Ascending aorta (tissue), 2 donors: ENCODE results near the gene CYP2J2. TPM values are rescaled to one million over a fixed set of nuclear protein-coding genes. Genes with fewer than 3 reads are reported as not detected.
"Not testable (repeated sequence)": the region's sequence is repeated elsewhere in the genome, so short reads cannot be mapped to it uniquely, and the experiment has no call there.

Experiments
- DNase-seq, 2 donors: peaks; one replicate each; pipeline ENCODE4 v3.0.0-alpha.2; 2019; ENCODE audit warnings: low spot score in 2 of 2
- H3K27ac ChIP-seq, 2 donors: fragments of 200-600 bp; sonication (generic); one replicate each; pipeline ENCODE4 v1.5.1; 2016 to 2017; ENCODE audit warnings: mild to moderate bottlenecking in 1 of 2
- H3K27me3 ChIP-seq: fragments of 200-600 bp; sonication (generic); one replicate; pipeline ENCODE4 v1.5.1; 2017
- H3K36me3 ChIP-seq, 2 donors: fragments of 200-600 bp; sonication (generic); one replicate each; pipeline ENCODE4 v1.5.1; 2016
- H3K4me1 ChIP-seq, 2 donors: fragments of 200-600 bp; sonication (generic); one replicate each; pipeline ENCODE4 v1.5.1; 2016 to 2017; ENCODE audit warnings: mild to moderate bottlenecking in 1 of 2
- H3K4me3 ChIP-seq, 2 donors: fragments of 200-600 bp; sonication (generic); one replicate each; pipeline ENCODE4 v1.5.1; 2016 to 2017; ENCODE audit warnings: mild to moderate bottlenecking in 1 of 2
- H3K9me3 ChIP-seq, 2 donors: fragments of 200-600 bp; sonication (generic); one replicate each; pipeline ENCODE4 v1.5.1; 2016
- intact Hi-C: fragments of 100-400 bp; cut with DNase I; formaldehyde crosslinking; loops from one replicate; pipeline ENCODE4 v1.15.1; 2023
- total RNA-seq: library from RNA; depleted of rRNA; stranded (reverse); fragments of >200 nt; gene quantifications from one replicate; pipeline ENCODE4 v1.1.0, GENCODE V29; 2016
- TF ChIP-seq, protein P1 (sequence below), 3 experiments: fragments of 200-600 bp in 2 of 3; fragments of 450-650 bp in 1 of 3; sonication (generic) in 2 of 3; IDR thresholded peaks; one replicate each; pipeline ENCODE4 v1.5.1; 2016 to 2019; ENCODE audit warnings: antibody characterized with exemption in 3 of 3, mild to moderate bottlenecking in 1 of 3, moderate library complexity in 1 of 3

The CYP2J2 gene, protein sequence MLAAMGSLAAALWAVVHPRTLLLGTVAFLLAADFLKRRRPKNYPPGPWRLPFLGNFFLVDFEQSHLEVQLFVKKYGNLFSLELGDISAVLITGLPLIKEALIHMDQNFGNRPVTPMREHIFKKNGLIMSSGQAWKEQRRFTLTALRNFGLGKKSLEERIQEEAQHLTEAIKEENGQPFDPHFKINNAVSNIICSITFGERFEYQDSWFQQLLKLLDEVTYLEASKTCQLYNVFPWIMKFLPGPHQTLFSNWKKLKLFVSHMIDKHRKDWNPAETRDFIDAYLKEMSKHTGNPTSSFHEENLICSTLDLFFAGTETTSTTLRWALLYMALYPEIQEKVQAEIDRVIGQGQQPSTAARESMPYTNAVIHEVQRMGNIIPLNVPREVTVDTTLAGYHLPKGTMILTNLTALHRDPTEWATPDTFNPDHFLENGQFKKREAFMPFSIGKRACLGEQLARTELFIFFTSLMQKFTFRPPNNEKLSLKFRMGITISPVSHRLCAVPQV
- total RNA-seq, result not detected

DNA sequence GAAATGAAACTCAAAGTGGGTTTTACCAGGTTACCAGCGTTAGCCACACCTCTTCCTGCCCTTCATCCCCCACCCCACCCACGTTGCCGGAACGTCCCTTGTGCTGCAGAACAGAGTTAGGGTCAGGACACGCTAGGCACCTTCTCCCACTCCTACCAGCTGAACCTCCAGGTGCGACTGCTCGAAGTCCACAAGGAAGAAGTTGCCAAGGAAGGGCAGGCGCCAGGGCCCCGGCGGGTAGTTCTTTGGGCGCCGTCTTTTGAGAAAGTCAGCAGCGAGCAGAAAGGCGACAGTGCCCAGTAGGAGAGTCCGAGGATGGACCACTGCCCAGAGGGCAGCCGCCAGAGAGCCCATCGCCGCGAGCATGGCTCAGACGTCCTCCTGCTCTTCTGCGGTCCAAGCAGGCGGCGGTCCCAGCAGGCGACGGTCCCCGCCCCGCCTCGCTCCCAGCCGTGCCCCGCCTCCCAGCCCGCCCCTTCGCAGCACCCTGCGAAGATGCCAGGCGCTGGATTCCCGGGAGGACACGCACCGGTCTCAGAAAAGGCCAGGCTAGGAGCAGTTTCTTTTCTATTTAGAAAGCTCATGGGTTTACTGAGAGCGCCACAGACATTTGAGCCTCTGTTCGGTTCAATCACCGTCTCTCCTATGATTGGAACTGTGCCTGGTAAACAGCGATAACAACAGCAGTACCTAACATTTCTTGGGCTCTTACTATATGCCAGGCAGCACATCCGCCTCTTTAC lies at the start of gene CYP2J2:
CYP2J2 (minus strand) TSS at position 393 of the 743 bp plus-strand sequence; CDS start at position 366, 27 bp downstream.
- no peaks in the 10 kb centered on the region for H3K27me3 ChIP-seq
- no peak within 1 kb of the TSS for H3K27ac ChIP-seq

DNA sequence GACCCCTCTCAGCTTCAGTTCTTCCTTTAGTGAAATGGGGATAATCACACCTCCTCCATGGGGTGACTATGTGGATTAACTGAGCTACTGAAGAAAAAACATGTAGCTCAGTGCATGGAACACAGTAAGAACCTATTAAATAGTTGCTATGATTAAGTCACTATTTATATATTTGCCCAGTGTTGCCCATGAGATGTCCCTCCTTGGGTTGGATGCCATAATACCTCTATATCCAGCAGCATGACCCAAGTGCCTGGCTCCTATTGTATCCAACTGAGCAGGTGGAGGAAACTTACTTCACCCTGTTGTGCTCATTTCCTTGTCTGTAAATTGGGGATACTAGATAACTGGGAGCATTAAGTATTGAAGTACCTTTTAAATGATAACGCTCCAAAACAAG lies 47.1 kb upstream of the CYP2J2 start:
- intact Hi-C loops, result loop anchor here (5.0 to 10.0 kb wide), 2 partner anchors 791 to 1879 kb away; no protein-coding TSS in a partner anchor
- TF ChIP-seq, protein P1, sequence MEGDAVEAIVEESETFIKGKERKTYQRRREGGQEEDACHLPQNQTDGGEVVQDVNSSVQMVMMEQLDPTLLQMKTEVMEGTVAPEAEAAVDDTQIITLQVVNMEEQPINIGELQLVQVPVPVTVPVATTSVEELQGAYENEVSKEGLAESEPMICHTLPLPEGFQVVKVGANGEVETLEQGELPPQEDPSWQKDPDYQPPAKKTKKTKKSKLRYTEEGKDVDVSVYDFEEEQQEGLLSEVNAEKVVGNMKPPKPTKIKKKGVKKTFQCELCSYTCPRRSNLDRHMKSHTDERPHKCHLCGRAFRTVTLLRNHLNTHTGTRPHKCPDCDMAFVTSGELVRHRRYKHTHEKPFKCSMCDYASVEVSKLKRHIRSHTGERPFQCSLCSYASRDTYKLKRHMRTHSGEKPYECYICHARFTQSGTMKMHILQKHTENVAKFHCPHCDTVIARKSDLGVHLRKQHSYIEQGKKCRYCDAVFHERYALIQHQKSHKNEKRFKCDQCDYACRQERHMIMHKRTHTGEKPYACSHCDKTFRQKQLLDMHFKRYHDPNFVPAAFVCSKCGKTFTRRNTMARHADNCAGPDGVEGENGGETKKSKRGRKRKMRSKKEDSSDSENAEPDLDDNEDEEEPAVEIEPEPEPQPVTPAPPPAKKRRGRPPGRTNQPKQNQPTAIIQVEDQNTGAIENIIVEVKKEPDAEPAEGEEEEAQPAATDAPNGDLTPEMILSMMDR (IDR thresholded peaks at IDR 0.05), result no peak

More for the DNA sequence above, at the start of gene CYP2J2:
- intact Hi-C loops, result no loop called here
- H3K36me3 ChIP-seq, result no peaks in the 10 kb centered on the region
- H3K4me1 ChIP-seq, result peaks cover 0 to 2% of the 10 kb centered on the region in 2 donors
- TF ChIP-seq, protein P1 (IDR thresholded peaks at IDR 0.05), result no peak
- peaks cover 0 to 12% of the 10 kb centered on the region in 2 donors for H3K9me3 ChIP-seq
- peak within 1 kb of the TSS; percentile 43 to 64 for H3K4me3 ChIP-seq
- DNase-seq, result peak in 1 of 2 donors; percentile 68

DNA sequence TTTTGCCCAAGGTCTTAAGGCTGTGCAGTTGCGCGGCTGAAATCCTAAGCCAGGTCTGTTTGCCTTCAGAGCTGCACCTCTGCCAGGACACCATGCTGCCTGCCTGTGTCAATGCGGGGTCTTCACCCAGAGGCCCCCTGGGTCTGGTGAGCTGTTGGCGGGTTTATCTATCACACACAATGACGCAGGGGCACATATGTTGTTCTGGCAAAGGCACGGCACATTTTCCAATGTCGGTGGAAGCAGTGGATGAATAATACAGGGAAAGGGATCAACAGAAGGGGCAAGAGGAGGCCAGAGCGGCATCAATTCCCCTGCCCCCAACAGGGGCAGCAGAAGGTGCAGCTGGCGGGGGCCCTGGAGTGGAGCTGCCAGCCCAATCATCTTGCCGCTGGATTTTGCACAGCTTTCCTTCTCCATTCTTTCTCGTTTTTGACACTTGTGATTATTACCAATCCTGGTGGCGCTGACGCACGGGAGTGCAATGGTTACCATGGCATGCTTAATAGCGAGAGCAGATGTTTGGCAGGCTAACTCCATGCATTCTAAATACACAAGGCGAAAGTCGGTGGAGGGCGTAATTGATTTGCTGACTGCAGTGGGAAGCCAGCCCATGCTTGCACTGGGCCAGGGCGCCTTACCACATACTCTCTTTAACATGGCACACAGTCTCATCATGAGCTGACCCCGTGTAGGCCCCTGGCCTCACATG lies 45.8 kb upstream of the CYP2J2 start:
- no peaks in the 10 kb centered on the region for H3K27me3 ChIP-seq
- DNase-seq, result no peak
- no peak overlapping the region for H3K4me3 ChIP-seq
- no peaks in the 10 kb centered on the region for H3K36me3 ChIP-seq
- TF ChIP-seq, protein P1 (IDR thresholded peaks at IDR 0.05), result no peak
- no peak overlapping the region for H3K27ac ChIP-seq
- H3K4me1 ChIP-seq, result peaks cover 0 to 3% of the 10 kb centered on the region in 2 donors
- intact Hi-C loops, result loop anchor here (5.0 to 10.0 kb wide), 2 partner anchors 792 to 1880 kb away; no protein-coding TSS in a partner anchor
- H3K9me3 ChIP-seq, result no peaks in the 10 kb centered on the region

More for the DNA sequence above, 47.1 kb upstream of the CYP2J2 start:
- H3K4me1 ChIP-seq, result peaks cover 0 to 3% of the 10 kb centered on the region in 2 donors
- no peak for DNase-seq
- H3K27me3 ChIP-seq, result no peaks in the 10 kb centered on the region
- H3K36me3 ChIP-seq, result no peaks in the 10 kb centered on the region
- H3K9me3 ChIP-seq, result no peaks in the 10 kb centered on the region
- H3K4me3 ChIP-seq, result no peak overlapping the region
- H3K27ac ChIP-seq, result no peak overlapping the region

DNA sequence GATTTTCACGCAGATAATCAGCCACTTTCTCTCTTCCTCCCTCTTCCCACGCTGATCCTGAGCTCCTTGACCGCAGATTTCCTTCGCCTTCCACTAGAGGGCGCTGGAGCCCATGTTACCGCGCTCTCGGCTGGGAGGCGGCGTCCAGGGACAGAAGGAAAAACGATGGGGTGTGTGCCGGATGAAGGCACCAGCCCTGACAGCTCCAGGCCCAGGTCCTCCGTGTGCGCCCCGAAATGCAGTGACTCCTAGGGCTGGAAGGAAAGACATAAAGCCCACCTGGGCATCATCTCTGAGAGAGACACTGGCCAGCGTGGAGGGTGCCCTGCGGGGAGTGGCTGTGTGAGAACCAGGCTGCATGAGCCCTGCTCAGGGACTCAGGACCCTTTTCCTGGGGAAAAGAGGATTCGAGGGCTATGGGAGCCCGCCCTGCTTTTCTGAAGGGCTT lies 44.9 kb upstream of the CYP2J2 start:
- Histone ChIP-seq H3K27me3 (no peaks in the 10 kb centered on the region), H3K36me3 (no peaks in the 10 kb centered on the region), H3K4me3 (peak overlapping the region in 1 of 2 donors; percentile 9), H3K9me3 (no peaks in the 10 kb centered on the region), H3K27ac (no peak overlapping the region), H3K4me1 (peaks cover 0 to 3% of the 10 kb centered on the region in 2 donors)
- intact Hi-C loops, result loop anchor here (1.0 to 10.0 kb wide), 3 partner anchors 793 to 1881 kb away; no protein-coding TSS in a partner anchor
- DNase-seq, result peak in 1 of 2 donors; percentile 81
- TF ChIP-seq, protein P1 (IDR thresholded peaks at IDR 0.05), result peak; percentile 86 to 96 (median 96)

DNA sequence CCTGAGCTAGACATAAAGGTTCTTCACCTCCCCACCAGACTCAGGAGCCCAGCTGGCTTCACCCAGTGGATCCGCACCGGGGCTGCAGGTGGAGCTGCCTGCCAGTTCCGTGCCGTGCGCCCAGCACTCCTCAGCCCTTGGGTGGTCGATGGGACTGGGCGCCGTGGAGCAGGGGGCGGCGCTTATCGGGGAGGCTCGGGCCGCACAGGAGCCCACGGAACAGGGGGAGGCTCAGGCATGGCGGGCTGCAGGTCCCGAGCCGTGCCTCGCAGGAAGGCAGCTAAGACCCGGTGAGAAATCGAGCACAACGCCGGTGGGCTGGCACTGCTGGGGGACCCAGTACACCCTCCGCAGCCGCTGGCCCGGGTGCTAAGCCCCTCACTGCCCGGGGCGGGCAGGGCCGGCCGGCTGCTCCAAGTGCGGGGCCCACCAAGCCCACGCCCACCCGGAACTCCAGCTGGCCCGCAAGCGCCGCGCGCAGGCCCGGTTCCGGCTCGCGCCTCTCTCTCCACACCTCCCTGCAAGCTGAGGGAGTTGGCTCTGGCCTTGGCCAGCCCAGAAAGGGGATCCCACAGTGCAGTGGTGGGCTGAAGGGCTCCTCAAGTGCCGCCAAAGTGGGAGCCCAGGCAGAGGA lies 43.1 kb upstream of the CYP2J2 start:
- not testable (repeated sequence) for H3K27me3 ChIP-seq, DNase-seq, H3K9me3 ChIP-seq, H3K27ac ChIP-seq, H3K36me3 ChIP-seq, H3K4me1 ChIP-seq, H3K4me3 ChIP-seq
- intact Hi-C loops, result loop anchor here (5.0 to 10.0 kb wide), 2 partner anchors 795 to 1883 kb away; no protein-coding TSS in a partner anchor

DNA sequence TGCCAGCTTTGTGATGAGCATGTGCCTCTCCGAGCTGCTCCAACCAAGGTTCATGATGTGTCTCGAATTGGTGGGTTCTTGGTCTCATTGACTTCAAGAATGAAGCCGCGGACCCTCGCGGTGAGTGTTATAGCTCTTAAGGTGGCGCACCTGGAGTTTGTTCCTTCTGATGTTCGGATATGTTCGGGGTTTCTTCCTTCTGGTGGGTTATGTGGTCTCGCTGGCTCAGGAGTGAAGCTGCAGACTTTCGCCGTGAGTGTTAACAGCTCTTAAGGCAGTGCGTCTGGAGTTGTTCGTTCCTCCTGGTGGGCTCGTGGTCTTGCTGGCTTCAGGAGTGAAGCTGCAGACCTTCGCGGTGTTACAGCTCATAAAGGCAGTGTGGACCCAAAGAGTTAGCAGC lies 42.2 kb upstream of the CYP2J2 start:
- DNase-seq, H3K9me3 ChIP-seq, H3K27me3 ChIP-seq, H3K4me3 ChIP-seq, H3K4me1 ChIP-seq, H3K27ac ChIP-seq, intact Hi-C loops, H3K36me3 ChIP-seq: not testable (repeated sequence)
